HG03565 (cell line): ENCODE measurements around the gene SMYD3.
"Not testable (repeated sequence)": the region's sequence is repeated elsewhere in the genome, so short reads cannot be mapped to it uniquely, and the experiment has no call there.

Experiments used
- ATAC-seq: cut with Tn5 transposase; IDR thresholded peaks from one replicate; pipeline ENCODE4 v1.9.1; 2021; ENCODE audit warnings: mild to moderate bottlenecking, moderate library complexity; ENCODE audit not compliant: unreplicated experiment

SMYD3 gene

DNA sequence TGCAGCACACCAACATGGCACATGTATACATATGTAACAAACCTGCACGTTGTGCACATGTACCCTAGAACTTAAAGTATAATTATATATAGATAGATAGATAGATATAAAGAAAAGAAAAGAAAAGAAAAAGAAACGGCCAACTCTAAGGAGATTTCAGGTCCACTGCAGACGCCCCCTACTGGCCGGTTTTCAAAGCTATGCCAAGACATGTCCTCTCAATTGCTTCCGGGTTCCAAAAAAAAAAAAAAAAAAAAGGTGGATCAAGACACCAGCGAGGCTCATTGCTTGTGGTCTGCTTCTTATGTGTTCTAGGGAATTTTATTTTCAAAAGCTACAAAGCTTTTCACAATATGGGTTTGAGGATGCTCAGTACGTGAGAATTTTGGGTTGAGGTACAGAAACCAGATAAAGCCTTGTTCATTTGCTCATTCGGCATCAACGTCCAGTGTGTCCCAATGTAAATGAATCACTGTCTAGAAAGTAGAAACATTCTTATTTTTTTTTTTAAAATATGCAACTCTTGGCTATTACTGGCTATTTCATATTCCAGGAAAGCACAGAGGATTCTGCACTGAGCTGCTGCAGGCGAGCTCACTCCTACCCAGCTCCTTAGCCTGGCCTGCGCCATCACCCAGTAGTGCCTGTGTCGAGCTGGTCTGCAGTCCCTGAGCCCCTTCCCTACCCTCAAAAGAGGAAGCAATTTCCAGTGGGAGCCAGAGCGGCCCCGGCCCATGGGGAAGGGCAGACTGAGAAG lies 709.3 kb downstream of the SMYD3 start:
- no peak for ATAC-seq

DNA sequence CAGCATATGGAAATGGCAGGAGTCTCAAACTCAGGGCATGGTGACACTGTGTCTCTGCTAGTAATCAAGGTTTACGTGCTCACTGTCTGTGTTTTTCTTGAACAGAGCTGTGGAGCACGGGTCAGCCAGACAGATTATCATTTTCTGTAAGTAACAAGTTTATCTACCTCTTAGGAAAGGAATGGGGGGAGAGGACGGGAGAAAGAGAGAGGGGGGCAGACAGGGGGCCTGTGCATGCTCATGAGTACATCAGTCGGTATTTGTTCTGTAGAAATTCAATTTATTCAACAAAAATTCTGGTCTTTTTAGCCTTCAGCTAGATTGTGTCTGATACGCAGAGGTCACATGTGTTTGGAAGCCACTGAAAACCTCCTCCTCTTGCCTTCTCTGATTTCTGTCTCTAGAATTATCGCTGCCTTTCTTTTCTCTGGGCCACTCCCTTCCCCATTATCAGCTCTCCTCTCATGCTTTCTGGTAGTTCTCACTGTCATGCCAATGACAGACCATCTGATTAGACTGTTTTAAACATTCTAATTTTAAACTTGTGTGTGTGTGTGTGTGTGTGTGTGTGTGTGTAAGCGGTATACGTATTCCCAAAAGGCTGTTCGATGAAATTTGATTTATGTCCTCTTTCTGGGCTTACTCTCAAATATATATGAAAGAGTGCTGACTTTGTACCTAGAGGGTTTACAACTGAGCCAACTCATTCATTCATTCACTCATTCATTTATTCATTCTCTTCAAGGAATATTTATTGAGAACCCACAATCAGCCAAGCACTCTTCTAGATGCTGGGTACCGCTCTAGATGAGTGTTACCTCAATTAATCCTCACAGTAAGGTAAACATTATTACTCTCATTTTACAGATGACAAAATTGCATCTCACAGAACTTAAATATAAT lies 715.4 kb downstream of the SMYD3 start:
- no peak for ATAC-seq

DNA sequence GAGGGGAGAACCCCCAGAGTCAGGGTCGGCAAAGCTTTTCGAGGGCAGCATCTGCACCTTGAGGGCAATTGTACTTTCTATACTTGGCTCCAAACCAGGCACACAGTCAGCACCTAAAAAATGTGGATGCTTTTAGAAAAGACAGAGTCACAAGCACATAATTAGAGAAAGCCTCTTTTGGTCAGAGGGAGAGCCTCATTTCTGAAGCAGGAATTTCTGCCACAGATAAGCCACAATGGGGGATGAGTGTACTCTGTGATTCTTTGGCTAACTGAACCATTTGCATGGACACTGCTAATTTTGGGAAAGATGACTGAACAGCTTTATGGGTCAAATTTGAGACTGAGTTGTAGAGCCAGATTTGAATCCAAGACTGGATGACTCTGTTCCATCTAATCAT lies 716.6 kb downstream of the SMYD3 start:
- no peak for ATAC-seq

DNA sequence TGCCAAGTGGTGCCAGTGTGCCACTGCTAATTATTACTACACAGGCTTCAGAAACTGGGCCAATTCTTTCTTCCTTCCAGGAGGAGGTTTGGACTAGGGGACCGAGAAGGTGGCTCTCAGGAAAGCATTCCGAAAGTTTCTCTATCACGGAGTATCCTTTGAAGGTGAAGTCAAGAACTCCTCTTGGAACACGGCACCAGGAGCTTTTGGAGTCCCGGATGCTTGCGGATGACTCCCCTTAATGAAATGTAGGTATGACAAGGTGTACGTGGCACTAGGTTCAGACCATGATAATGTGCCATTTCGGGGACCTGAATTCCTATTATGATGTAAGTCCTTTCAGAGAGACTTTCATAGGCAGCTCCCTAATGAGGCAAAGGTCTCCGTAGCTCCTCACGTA lies 718.2 kb downstream of the SMYD3 start:
- ATAC-seq: no peak

DNA sequence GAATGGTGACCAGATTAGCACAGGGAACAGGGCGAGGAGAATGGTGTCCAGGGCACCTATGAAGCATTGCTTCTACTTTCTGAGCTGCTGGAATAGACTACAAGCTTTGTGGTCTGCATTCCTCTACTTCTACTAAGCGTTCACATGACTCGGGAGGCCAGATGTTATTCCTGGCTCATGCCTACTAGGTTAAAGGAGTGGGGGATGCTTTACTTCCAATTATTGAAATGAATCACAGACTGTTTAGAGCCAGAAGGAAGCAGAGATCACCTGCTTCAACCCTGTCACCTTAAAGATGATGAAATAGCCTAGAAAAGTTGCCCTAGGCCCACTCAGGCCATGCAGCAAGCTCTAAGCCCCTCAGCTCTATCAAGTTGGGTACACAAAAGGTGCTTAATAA lies 718.8 kb downstream of the SMYD3 start:
- no peak for ATAC-seq

DNA sequence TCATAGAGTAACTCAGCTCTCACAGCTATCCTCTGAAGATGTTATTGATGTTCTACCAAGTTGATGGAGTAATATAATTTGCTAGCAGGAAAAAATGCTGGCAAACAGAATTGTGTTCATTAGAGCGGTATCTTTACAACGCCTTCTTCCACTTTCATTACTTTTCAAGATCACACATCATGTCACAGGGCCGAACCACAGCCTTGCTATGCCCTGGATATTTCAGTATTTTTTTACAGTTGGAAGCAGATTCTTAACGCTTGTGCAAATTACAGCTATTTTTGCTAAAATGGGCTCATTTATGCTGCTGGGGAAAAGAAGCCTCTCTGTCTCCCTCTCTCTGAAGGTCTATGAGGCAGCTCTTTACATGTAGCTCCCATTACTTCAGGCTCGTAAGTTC lies 720.1 kb downstream of the SMYD3 start:
- no peak for ATAC-seq

DNA sequence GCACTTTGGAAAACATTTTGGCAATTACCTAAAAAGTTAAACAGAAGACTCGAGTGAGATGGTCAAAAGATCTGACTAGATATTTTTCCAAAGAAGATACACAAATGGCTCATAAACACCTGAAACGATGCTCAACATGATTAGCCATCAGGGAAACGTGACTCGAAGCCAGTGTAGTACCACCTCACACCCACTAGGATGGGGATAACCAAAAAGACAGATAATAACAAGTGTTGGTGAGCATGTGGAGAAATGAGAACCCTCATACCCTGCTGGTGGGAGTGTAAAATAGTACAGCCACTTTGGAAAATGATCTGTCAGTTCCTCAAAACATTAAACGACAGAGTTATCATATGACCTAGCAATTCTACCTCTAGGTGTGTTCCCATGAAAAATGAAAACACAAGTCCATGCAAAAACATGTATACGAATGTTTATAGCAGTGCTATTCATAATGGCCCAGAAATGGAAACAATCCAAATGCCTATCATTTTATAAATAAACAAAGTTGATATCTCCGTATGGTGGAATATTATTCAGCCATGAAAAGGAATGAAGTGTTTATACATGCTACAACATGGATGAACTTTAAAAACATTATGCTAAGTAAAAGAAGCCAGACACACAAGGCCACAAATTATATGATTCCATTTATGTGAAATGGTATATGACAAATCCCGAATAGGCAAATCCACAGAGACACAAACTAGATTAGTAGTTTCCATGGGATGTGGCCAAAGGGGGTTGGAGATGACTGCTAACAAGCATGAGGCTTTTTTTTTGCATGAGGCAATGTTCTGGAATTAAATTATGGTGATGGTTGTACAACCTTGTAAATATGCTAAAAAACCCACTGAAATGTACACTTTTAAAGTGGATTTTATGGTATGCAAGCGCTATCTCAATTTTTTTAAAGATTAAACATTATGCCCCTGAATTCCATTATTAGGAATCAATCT lies 727.0 kb downstream of the SMYD3 start:
- no peak for ATAC-seq

DNA sequence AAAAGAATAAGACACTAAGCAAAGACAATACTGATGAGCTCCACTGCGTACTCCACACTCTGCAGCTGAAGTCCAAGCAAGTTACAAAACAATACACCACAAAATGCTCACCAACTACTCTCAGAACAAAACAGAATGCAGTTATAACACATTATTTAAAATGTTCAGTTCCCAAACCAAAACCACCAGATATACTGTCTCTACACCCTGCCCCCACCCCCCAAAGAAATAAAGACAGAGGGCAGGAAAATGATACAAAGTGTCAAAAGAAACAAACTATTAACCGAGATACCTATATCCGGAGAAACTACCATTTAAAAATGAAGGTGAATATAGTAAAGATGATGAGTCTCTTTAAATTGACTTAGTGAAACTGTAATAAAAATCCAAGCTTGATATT lies 729.3 kb downstream of the SMYD3 start:
- no peak for ATAC-seq

DNA sequence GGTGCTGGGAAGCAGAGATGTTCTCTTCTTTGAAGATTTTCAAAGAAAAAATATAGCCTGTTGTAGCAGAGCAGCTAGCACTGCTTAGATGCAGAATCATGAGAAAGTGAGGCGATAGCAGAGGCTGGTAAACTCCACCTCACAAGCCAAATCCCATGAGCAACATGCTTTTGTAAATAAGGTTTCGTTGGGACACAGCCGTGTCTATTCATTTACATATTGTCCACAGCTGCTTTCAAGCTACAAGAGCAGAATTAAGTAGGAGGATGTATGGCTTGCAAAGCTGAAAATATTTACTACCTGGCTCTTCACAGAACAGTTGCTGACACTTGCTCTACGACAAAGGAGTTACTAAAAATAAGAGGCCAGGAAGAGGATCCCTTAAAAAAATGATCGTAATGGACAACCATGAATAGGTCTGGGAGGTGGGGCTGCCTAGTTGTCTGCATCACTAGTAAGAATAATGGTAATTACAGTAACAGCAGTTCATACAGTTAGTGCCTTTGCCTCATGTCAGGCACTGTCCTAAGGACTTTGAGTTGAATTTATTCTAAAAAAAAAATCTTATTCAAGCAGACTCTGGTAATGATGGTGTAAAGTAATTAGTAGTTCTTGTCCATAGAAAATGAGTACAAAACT lies 730.3 kb downstream of the SMYD3 start:
- no peak for ATAC-seq

DNA sequence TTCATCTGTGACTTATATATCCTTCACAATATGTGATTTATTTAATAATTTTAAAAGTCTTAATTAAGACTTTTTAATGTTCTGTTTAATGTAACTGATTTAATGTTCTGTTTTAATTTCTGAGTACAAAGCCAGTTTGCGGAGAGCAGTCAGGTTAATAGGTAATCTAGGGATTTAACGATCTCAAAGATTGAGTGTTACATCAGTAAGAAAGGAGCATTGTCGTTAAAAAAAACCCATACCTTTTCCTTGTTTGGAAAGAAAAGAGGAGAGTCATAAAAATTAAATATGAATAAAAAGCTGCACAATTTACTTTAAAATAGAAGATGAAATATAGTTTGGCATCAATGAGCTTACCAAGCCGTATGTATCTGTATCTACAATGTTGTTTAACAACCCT lies 730.9 kb downstream of the SMYD3 start:
- no peak for ATAC-seq

DNA sequence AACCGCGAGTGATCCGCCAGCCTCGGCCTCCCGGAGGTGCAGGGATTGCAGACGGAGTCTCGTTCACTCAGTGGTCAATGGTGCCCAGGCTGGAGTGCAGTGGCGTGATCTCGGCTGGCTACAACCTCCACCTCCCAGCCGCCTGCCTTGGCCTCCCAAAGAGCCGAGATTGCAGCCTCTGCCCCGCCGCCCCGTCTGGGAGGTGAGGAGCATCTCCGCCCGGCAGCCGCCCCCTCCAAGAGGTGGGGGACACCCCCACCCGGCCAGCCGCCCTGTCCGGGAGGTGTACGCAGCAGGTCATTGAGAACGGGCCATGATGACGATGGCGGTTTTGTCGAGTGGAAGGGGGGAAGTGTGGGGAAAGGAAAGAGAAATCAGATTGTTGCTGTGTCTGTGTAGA lies 732.1 kb downstream of the SMYD3 start:
- not testable (repeated sequence) for ATAC-seq

DNA sequence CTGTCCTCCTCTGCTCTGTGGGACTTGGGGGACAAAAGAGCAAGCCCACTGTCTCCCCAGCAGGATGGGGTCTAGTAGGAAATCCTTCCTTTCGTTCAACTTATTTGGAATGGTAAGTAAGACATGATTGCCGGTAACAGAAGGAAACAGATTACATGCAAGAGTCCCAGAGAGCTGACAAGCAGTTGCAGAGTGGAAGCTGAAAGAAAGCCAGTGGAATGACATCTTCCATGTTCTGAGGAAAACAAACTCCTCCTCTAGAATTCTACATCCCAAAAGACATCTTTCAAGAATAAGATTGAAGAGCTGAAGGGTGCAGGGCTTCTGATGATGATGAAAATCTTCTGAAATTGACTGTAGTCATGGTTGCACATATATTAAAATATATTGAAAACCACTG lies 732.9 kb downstream of the SMYD3 start:
- no peak for ATAC-seq

DNA sequence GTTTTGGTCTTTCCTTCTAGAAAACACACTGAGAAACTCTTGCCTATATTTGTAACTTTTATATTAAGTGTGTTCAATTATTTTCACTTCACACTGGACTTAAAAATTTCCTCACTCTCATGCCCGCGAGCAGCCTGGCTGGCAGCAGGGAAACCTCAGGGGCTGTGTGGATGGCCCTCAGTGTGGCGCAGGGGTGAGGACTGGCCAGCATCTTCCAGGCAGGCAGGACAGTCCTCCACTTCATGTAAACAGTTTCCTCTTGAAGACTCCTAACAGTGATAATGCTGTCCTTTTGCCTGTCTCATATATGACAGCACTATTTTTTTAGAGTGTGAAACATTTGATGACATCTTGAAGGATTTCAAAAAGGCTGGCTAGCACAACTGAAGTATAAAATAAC lies 733.7 kb downstream of the SMYD3 start:
- no peak for ATAC-seq

DNA sequence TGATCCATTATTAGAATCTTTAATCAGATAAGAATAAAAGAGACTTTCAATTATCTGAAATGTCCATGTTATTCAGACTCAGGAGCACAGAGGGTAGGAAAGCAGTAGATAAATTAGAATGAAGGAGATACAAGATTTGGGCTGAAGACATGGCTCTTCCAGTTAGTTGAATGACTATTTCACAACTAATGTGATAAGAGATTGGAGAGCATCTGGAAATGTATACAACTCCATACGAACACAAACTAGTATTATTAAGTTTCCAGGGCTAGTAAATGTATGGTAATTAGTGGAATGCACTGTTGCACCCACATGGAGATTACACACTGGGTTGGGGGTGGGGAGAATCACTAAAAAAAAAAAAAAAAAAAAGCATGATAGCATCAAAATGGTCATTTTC lies 734.3 kb downstream of the SMYD3 start:
- no peak for ATAC-seq

DNA sequence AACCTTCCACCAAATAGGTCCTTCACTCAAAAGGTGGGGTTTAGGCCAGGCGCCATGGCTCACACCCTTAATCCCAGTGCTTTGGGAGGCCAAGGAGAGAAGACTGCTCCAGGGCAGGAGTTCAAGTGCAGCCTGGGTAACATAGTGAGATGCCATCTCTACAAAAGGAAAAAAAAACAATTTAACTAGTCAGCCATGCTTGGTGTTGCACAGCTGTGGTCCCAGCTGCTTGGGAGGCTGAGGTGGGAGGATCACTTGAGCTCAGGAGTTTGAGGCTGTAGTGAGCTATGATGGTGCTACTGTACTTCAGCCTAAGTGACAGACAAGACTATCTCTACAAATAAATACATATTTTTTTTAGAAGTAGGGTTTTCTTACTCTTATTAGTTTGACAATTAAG lies 734.8 kb downstream of the SMYD3 start:
- ATAC-seq: no peak

DNA sequence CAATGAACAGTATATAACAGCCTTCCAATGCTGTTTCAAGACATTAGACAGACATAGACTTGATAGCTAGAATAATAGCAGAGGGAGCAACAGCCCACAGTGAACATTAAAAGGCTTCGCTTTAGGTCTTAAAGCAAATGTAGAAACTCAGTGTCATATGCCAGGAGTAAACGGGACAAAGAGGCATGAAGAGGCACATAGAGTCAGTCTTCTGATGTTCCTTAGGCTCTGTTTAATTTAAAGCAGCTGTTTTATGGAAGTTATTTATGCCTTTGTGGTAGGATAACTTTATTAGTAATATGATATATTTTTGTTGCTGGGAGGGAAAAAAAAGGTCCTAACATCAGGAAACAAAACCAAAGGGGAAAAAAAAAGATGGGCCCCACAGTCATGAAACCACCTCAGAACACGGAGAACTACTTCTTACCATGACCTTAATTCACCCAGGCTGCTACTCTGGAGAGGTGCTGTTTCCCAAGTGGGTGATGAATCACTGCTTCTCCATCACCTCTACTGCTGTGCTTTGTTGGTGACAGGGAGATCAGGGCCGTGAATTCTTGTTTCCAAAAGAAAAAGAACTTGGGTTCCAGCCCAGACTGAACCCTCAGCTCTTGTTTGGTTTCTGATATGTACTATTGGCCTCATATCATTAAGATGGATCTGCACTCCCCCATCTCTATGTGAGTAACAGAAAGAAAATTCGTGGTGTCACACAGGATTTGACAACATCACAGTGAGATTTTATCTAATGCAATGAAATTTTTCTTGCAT lies 735.4 kb downstream of the SMYD3 start:
- ATAC-seq: no peak

DNA sequence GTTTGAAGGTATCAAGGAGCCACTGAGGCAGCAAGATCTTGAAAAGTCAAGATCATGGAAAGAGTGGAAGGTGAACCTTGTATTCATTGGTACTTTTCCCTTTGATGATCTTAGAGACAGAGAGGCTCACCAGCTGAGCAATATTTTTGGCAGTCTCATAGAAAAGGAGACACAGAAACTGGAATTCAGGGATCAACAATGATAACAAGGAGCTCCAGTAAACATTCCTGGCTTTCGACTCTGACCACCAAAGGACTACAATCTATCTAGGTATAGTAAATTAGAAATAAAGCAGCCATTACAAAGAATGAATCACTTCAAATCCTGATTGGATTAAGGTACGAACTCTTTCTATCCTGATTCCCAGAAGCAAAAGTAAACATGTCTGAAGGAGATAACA lies 736.9 kb downstream of the SMYD3 start:
- no peak for ATAC-seq

DNA sequence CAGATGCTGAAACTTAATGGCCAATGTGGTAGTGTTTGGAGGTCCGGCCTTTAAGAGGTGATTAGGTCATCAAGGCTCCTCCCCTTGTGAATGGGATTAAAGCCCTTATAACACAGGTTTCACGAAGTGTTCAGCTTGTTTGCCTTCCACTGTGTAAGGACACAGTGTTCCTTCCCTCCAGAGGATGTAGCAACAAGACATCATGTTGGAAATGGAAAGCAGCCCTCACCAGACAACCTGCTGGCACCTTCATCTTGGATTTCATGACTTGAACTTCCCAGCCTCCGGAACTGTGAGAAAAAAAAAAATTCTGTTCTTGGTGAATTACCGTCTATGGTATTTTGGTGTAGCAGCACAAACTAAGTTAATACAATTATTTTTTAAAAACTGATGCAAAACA lies 738.5 kb downstream of the SMYD3 start:
- no peak for ATAC-seq

DNA sequence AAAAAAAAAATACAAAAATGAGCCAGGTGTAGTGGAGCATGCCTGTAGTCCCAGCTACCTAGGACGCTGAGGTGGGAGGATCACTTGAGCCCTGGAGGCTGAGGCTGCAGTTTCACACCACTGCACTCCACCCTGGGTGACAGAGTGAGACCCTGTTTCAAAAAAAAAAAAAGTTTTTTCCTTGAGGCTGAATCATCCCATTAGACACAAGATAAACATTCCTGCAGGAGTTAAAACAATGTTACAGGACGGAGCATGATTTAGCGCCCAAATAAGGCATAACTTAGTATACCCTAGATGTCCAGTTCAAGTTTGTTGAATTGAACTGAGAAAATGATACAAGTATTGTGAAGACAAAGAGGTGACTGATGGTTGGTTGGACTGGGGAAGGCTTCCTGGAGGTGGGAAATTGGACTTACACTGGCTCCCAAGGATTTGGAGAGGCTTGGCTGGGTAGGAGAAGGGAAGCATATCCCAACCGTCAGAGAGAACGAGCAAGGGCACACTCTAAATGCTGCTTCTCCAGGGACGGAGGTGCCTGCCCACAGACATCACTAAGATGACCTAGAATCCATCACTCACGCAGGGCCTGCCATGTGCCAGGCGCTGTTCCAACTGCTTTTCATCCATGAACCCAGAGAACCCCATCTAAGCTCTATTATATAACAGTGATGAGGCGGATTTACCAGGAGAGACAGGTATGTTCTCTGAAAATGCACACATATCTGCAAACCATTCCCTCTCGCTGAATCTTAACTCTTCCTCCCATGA lies 741.7 kb downstream of the SMYD3 start:
- ATAC-seq: no peak
